GM19099 (cell line): ENCODE results near the gene USP22.

Source experiments
- POLR2A ChIP-seq: IDR thresholded peaks from 3 replicates; pipeline ENCODE4 v1.6.1; 2011; ENCODE audit warnings: low read depth; ENCODE audit not compliant: insufficient read length; ENCODE audit errors: extremely low read depth

The USP22 gene

DNA sequence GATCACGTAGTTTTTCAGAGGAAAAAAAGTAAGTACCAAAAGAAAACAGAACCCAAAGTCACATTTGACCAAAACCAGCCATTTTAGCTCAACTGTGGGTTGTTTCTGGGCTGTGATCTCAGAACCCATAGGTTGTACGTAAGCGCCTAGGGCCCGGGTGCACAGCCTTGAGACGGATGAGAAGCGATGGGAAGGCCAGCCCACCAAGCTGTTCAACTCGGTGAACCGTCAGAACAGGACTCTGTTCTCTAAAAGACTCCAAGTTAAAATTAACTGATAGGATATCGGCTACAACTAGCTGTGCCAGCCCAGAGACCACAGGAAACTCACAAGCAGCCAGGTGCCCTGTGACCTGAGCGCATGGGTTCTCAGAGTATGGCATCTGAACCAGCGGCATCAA is 28.3 kb downstream of the USP22 start:
- no peak for TF ChIP-seq POLR2A

DNA sequence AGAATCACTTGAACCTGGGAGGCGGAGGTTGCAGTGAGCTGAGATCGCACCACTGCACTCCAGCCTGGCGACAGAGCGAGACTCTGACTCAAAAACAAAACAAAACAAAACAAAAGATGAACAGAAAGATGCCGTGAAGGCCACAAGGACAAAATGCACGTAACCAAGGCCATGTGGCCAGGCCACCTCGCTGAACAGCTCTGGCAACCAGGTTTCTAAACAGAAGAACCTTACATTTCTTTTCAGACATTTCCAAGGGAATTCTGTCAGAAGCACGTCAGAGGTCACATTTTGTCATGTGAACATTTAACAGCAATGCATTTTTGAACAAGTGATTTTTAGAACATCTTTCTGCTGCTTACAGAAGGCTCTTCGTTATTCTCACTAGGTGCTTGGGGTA is 28.8 kb downstream of the USP22 start:
- TF ChIP-seq POLR2A = no peak

DNA sequence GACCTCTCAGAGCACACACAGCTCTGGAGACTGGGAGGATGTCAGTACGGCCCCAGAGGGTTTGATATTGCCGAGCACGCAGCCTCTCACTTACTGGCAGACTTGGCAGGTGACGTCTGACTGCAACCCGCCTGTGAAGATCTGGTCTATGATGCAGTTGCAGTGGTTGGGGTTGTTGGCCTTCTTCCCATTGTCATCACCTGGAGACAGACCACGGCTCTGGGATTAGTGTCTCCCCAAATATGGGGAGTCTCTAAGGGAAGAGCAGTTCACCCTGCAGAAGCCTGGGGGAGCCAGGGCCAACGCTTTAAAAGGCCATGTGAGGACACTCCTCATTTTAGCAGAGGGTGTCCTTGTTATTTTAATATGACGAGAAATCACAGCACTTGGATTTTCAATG is 30.1 kb downstream of the USP22 start:
- TF ChIP-seq POLR2A = no peak

DNA sequence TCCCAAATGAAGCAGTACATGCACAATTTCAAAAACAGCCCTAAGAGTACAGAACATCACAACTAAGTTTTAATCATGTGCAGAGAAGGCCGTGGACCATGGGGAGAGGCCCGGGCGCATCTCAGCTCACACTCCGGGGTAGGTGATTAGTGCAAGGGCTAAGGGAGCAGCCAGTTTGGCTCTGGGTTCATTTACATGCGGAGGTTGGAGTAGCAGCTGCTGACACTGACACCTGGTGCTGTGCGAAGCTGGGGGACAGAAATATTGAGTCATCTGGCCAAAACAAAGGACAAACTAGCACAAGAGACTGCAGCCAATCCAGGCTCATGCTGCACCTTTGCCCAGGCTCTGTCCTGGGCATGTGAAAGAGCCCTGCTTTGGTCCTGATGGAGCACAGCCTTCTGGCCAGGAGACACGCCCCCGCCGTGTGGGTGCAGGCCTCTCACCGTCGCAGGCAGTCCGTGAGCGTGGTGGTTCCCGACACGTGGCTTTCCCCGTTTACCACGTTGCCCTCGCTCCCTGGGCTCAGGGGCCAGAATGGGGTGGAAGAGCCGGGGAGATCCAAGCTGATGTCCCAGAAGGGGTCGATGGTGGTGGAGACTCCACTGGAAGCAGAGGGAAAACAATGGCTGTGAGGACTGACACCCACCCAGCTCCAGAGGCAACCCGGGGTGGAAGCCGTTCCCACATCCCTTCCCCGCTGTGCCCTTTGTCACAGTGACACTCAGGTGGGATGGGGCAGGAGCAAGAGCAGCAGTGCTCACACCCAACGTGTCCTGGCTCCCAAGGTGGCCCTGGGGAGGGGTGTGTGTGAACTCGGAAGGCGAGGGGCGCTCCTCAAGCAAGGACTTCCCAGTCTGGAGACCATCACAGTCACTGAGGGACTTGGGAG is 31.9 kb downstream of the USP22 start:
- no peak for TF ChIP-seq POLR2A

DNA sequence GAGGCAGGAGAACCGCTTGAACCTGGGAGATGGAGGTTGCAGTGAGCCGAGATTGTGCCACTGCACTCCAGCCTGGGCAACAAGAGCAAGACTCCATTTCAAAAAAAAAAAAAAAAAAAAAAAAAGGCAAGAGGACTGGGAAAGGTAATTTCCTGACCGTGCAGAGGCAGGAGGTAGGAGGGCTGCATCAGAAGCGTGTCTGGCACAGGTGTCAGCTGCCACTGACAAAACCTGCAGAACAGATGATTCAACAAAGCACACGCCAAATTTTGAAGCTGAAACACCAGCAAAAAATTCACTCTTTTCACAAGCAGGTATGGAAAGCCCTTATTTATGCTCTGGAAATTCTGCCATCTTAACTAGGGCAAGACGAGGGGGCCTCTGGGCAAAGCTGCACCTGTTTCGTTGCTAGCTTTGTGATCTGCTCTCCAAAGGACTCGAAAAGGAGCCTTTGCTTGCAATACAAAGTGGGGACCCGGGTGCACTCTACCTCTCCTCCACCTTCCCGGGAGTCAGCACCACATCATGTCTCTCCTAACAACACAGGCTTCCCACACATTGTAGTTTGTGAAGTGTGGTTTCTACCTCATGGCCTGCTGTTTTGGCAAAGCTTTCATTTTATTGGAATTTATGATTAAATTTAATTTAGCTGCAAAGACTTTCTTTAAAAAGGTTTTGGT is 33.7 kb downstream of the USP22 start:
- TF ChIP-seq POLR2A = no peak

DNA sequence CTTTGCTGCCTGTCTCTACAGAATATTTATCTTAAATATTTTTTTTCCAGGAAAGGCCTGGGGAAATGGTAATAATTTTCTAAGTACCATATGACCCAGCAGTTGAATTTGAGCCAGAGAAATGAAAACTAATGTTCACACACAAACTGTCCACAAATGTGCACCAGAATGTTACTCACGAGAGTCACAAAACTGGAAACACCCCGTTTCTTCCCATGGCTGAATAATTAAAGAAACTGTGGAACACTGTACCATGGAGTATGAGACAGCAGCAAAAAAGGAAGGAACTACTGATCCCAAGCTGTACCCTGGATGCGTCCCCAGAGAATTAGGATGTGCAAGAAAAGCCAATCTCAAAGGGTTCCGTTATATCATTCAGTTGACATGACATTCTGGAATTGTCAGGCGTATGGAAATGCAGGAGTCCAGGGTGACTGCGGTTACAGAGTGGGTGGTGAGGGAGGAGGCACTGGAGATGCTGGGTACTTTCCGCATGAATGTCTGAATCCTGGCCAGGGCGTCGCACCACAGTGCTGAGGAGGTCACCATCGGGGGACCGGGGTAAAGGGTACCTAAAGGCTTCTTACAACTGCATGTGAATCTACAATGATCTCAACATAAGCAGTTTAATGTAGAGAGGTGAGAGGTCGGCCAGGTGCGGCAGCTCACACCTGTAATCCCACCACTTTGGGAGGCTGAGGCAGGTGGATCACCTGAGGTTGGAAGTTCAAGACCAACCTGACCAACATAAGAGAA is 34.5 kb downstream of the USP22 start:
- TF ChIP-seq POLR2A = no peak

DNA sequence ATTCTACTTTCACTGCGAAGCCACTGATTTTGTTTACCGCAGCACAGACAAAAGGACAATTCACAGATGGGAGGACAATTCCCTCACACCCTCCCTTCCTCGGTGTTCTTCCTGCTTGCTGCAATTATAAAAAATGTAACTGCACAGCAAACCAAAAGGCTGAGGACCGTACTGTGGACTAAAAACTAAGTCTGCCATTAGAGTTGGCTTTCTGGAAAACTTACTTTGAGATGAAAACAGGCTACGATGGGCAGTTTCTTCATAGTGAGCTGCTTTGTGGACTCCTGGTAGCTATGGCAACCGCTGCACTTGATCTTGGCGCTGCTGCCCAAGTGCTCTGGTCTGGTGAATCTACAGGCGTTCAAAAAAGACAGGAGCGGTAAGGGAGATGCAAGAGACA is 35.2 kb downstream of the USP22 start:
- TF ChIP-seq POLR2A = no peak

DNA sequence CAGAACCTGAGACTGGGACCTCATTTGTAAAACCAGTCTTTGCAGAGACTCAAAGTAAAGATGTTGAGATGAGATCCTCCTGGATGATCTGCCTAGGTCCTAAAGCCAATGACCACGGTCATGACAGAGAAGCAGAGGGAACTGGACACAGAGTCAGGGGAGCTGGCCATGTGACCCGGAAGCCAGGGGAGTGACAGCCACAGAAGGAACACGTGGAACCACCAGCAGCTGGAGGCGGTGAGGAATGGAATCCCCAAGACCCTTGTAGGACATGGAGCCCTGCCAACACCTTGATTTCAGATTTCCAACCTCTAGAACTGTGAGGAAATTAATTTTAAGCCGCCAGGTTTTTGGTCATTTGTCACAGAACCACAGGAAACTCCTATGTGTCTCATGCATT is 37.0 kb downstream of the USP22 start:
- no peak for TF ChIP-seq POLR2A

DNA sequence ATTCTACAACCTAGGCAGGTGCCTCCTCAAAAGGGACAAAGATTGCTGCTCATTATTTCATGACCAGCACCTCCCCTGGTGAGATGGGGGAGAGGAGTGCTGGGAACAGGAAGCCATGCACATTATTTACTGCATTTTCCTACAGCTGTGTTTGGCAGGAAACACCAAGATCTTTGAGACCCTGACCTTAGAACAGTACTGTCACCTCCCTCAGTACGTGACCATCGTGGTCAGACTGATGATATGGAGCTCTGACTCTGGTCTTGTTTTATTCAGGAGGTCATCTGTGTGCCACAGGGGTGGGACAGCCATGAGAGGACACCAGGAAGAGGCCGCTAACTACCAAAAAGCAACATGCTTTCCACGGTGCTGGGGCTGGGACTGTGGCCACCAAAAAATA is 37.4 kb downstream of the USP22 start:
- TF ChIP-seq POLR2A = no peak

DNA sequence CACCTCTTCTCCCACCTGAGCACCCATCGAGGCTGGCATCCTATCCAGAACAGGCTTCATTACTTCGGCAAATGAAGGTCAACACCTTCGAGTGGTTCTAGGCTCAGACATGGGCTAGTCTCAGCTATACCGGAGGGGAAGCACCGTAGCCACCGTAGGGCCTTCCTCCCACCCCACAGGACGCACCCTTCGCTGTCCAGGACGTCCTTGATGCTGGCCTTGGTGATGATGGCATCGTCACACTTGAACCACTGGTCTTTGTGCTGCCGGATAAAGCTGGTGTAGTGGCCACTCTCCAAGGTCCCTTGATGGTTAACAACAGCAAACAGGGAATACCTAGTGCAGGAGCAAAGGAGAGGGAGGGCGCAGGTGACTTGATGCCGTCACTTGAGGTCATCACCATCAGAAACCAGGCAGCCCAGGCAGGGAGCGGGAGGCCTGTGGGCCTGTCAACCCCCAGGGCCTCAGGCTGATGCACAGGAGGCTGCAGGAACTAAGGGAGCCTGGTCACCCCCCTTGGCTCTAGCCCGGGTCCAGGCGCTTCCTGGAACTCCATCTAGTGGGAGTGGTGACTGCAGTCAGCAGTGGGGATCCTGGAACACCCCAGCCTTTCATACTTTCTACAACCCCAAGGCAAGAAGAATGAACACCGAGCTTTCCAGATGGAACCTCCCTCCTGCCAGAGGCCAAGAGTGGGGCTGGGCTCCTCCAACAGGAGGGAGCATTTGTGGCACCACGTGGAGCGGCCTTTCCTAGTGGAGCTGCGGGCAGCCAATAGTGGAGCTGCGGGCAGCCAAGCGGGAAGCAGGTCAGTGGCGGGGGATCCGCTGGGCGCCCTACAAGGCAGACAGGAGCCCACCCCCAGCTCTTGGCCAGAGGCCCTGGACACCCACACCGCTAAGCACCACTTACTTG is 38.5 kb downstream of the USP22 start:
- TF ChIP-seq POLR2A = no peak

DNA sequence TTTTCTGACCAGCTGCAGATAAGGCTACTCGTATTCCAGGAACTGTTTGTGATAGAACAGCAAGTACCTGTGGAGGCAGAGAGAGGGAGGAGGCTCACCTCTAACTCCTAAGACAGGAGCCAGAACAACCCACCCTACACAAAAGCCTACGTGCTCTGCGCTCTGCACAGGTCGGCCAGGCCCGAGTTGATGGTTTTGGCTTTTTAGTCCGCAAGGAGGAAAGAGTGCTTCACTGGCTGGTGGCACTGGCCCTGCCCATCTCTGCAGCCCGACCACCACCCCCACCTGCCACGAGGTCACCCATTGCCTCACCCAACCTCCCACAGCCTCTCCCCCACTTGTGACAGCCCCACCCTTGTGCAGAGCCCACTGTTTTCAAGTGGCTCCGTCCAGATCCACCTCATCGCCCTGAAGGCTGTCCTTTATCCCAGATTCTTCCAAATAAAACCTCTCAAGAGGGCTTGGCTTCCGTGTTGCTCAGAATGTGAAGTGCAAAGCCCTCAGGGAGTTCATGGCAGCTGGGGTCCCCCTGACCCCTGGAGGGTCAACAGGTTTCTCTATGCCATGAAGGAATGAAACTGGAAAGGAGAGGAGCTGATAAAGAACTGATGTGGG is 39.7 kb downstream of the USP22 start:
- TF ChIP-seq POLR2A = no peak

DNA sequence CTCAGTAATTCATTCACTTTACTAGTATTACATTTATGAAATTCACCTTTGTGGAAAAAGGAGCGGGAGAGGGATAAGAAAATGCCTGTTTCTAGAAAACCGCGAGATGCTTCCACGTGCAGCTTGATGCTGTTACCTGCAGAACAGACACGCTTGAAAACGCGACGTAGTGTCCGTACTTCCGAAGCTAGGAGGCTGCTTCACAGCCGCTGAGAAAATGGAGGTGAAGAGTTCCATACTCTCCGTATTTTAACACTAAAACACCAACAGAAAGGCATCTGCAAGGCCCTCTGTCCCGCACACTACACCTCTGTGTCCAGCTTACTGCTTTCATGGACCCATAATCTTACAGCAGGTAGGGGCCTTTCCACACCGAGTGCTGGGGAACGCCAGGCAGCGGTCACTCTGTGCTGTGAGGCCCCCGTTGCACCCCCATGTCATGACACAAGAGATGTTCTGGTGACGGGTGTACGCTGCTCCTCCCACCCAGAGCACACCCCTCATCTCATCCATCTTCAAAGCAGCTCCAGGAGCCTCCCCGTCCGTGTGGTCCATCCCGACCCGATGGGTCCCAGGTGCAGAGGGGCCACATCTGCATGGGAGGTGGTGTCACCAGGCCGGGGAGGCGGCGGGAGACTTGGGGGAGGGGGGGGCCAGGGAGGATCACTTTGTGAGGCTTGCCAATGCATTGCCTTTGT is 40.4 kb downstream of the USP22 start:
- TF ChIP-seq POLR2A = no peak

DNA sequence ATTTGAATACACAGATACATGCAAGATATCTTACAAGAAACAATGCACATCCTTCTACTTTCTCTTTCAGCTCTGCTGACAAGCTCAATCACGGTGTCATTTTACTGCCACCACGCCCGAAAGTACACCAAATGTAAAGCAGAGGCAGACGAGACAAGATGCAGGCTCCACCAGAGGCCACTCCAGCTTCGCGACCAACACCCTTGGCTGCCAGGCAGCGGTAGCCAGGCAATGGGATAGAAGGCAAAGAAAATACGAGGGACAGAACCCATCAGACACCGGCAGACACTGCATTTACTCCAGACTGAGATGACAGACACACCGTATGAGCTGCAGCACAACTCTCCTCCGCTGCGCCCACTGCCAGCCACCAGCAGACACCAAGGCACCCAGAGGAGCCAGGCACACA is 41.0 kb downstream of the USP22 start:
- TF ChIP-seq POLR2A = no peak

DNA sequence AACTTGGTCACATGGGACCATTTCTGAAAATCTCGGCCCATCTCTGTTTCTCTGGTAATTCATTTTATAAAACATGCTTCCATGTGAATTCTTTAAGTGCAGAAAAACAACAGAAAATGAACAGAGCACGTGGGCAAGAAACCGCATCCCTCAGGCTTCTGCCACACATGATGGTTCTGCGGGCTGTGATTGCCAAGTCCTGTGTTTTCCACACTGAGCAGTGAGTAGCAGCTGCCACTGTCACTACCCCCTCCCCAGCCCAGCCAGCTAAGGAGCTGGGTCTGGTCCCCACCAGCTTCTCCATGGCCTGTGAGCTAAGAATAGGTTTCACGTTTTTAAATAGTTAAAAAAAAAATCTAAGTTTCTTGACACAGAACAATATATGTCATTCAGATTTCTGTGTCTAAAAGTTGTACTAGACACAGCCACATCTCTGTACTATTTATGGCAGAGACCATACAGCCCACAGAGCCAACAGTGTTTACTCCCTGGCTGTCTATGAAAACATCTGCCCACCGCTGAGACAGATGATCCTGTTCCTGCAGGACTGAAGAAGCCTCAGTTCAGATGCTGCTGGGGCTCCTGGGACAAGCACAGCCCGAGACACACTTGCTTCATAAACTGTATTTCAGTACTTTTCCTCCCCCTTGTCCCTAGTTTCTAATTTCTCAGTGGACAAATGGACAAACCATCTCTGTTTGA is 41.5 kb downstream of the USP22 start:
- no peak for TF ChIP-seq POLR2A
